ENCODE measurements around the gene HSP90B1.
A peak's percentile ranks its signal among the peaks of the same experiment; 100 is the strongest.

Gene HSP90B1

GRCh38 chr12:103929046-103929783 lies 995 bp upstream of the HSP90B1 start:
- DNase-seq (ENCODE audit: low read depth in 1 of 2, low spot score in 1 of 2): peak; percentile 49 to 67

- no peak for DNase-seq (ENCODE audit: low read depth in 1 of 2, low spot score in 1 of 2)
Measured at GRCh38 chr12:103929784-103930033, 501 bp upstream of the HSP90B1 start.

GRCh38 chr12:103930787-103931735 lies 851 bp downstream of the HSP90B1 start:
- peak in 1 of 2 donors; percentile 10 for DNase-seq (ENCODE audit: low read depth in 1 of 2, low spot score in 1 of 2)

- DNase-seq (ENCODE audit: low read depth in 1 of 2, low spot score in 1 of 2): no peak
Measured at GRCh38 chr12:103933237-103933636, 3.0 kb downstream of the HSP90B1 start.

GRCh38 chr12:103936679-103937078 lies 6.5 kb downstream of the HSP90B1 start:
- DNase-seq (ENCODE audit: low read depth in 1 of 2, low spot score in 1 of 2): no peak

- DNase-seq (ENCODE audit: low read depth in 1 of 2, low spot score in 1 of 2): no peak
Measured at GRCh38 chr12:103944964-103945363, 14.8 kb downstream of the HSP90B1 start.

GRCh38 chr12:103947871-103948555 lies 17.8 kb downstream of the HSP90B1 start:
- DNase-seq (ENCODE audit: low read depth in 1 of 2, low spot score in 1 of 2): no peak

GRCh38 chr12:103948746-103949406 lies 18.7 kb downstream of the HSP90B1 start:
- DNase-seq (ENCODE audit: low read depth in 1 of 2, low spot score in 1 of 2): no peak

GRCh38 chr12:103952497-103952896 lies 22.3 kb downstream of the HSP90B1 start:
- no peak for DNase-seq (ENCODE audit: low read depth in 1 of 2, low spot score in 1 of 2)

GRCh38 chr12:103955811-103956508 lies 25.8 kb downstream of the HSP90B1 start:
- DNase-seq (ENCODE audit: low read depth in 1 of 2, low spot score in 1 of 2): no peak

- no peak for DNase-seq (ENCODE audit: low read depth in 1 of 2, low spot score in 1 of 2)
Measured at GRCh38 chr12:103956509-103957027, 26.4 kb downstream of the HSP90B1 start.

- no peak for DNase-seq (ENCODE audit: low read depth in 1 of 2, low spot score in 1 of 2)
Measured at GRCh38 chr12:103957865-103958388, 27.7 kb downstream of the HSP90B1 start.

GRCh38 chr12:103958621-103959020 lies 28.4 kb downstream of the HSP90B1 start:
- DNase-seq (ENCODE audit: low read depth in 1 of 2, low spot score in 1 of 2): no peak

GRCh38 chr12:103960616-103961227 lies 30.5 kb downstream of the HSP90B1 start:
- no peak for DNase-seq (ENCODE audit: low read depth in 1 of 2, low spot score in 1 of 2)

- no peak for DNase-seq (ENCODE audit: low read depth in 1 of 2, low spot score in 1 of 2)
Measured at GRCh38 chr12:103962493-103962892, 32.3 kb downstream of the HSP90B1 start.

- no peak for DNase-seq (ENCODE audit: low read depth in 1 of 2, low spot score in 1 of 2)
Measured at GRCh38 chr12:103964805-103965204, 34.6 kb downstream of the HSP90B1 start.

GRCh38 chr12:103965255-103965589 lies 35.0 kb downstream of the HSP90B1 start:
- no peak for DNase-seq (ENCODE audit: low read depth in 1 of 2, low spot score in 1 of 2)

- DNase-seq (ENCODE audit: low read depth in 1 of 2, low spot score in 1 of 2): peak; percentile 90 to 91
Measured at GRCh38 chr12:103965590-103966504, 35.6 kb downstream of the HSP90B1 start, which contains the start of gene TDG. Gene TDG (plus strand): TSS chr12:103965872. CDS start chr12:103966038, 166 bp downstream.

GRCh38 chr12:103966736-103967135 lies 36.5 kb downstream of the HSP90B1 start:
- DNase-seq (ENCODE audit: low read depth in 1 of 2, low spot score in 1 of 2): no peak

All from stimulated activated CD4-positive, alpha-beta T cell treated with anti-CD3 and anti-CD28 coated beads, Interleukin-15, amount 100 ng/mL, for 1 hour (primary cell).